Central memory CD8-positive, alpha-beta T cell (primary cell): ENCODE results near the gene REC114.
"Not testable (repeated sequence)": the region's sequence is repeated elsewhere in the genome, so short reads cannot be mapped to it uniquely, and the experiment has no call there.

Source experiments
- ATAC-seq: fragments of 150-1000 bp; cut with Tn5 transposase; replicated peaks from 2 replicates; pipeline ENCODE4 v1.10.0; 2022; ENCODE audit warnings: mild to moderate bottlenecking, moderate FRiP score, moderate number of reproducible peaks; ENCODE audit not compliant: poor library complexity, severe bottlenecking; ENCODE audit errors: extremely low read depth
- DNase-seq, 2 donors: peaks; one replicate each; pipeline ENCODE4 v3.0.0; 2021; ENCODE audit warnings: low spot score in 2 of 2
- H3K27ac Mint-ChIP-seq: one replicate; pipeline ENCODE4 v1.8.0; 2022; ENCODE audit warnings: low read depth, mild to moderate bottlenecking, moderate library complexity, mixed read lengths
- H3K27me3 Mint-ChIP-seq: one replicate; pipeline ENCODE4 v1.8.0; 2022; ENCODE audit warnings: mixed read lengths
- H3K36me3 Mint-ChIP-seq: one replicate; pipeline ENCODE4 v1.8.0; 2022; ENCODE audit warnings: mild to moderate bottlenecking, moderate library complexity, mixed read lengths; ENCODE audit not compliant: insufficient read depth
- H3K4me1 Mint-ChIP-seq: one replicate; pipeline ENCODE4 v1.8.0; 2022; ENCODE audit warnings: mixed read lengths
- H3K4me3 Mint-ChIP-seq: one replicate; pipeline ENCODE4 v1.8.0; 2022; ENCODE audit warnings: mild to moderate bottlenecking, moderate library complexity, mixed read lengths
- H3K9me3 Mint-ChIP-seq: one replicate; pipeline ENCODE4 v1.8.0; 2022; ENCODE audit warnings: mixed read lengths

The REC114 gene

DNA sequence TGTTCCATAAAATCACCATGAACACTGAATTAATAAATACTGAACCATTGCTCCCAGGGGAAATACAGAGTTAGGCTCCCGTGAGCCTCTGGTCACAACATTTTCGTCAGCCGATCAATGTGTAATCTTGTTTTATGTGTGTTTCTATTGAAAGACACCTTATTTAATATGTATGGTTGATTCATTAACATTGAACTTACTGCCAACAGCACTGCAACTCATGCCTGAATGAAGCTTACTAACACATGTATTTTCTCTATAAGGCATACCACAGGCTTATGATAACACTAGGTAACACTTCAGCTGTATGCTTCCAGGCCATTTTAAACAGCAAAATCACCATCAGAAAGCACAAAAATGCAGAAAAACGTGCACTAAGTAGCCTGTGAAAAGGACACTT lies 9.1 kb upstream of the REC114 start:
- Mint-ChIP-seq H3K9me3 (no peaks in the 10 kb centered on the region), H3K27ac (no peak overlapping the region), H3K4me3 (no peak overlapping the region), H3K36me3 (peaks cover 2% of the 10 kb centered on the region), H3K27me3 (peaks cover 56% of the 10 kb centered on the region), H3K4me1 (no peaks in the 10 kb centered on the region)
- DNase-seq (no peak), ATAC-seq (no peak)

DNA sequence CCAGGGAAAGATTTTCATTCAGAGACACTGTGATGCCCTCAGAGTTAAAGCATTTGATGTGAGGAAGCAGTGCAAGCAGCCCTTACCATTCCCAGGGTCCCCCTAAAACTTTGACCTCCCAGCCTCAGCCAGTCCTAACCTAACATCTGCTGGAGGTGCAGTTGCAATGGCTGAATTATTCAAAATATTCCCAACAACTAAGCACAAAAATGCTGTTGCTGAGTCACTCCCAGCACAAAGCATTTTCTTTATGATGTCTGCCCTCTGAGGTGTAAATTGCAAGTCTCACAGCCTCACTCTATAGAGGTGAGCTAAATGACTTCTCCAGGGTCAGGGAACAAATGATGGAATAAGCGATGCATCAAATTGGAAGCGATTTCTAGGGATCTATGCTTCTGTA lies 6.4 kb upstream of the REC114 start:
- H3K4me3 Mint-ChIP-seq = no peak overlapping the region
- H3K27me3 Mint-ChIP-seq = peaks cover 62% of the 10 kb centered on the region
- DNase-seq (no peak), ATAC-seq (no peak)
- H3K36me3 Mint-ChIP-seq = no peaks in the 10 kb centered on the region
- H3K4me1 Mint-ChIP-seq = no peaks in the 10 kb centered on the region
- H3K9me3 Mint-ChIP-seq = no peaks in the 10 kb centered on the region
- H3K27ac Mint-ChIP-seq = no peak overlapping the region

GRCh38 chr15:73437543-73438109 lies 5.3 kb upstream of the REC114 start:
- H3K4me1 Mint-ChIP-seq = no peaks in the 10 kb centered on the region
- H3K9me3 Mint-ChIP-seq = no peaks in the 10 kb centered on the region
- no peak for ATAC-seq
- no peak for DNase-seq
- H3K4me3 Mint-ChIP-seq = no peak overlapping the region
- no peaks in the 10 kb centered on the region for H3K36me3 Mint-ChIP-seq
- no peak overlapping the region for H3K27ac Mint-ChIP-seq
- H3K27me3 Mint-ChIP-seq = peaks cover 55% of the 10 kb centered on the region

GRCh38 chr15:73438651-73439050 lies 4.3 kb upstream of the REC114 start:
- Mint-ChIP-seq H3K9me3 (no peaks in the 10 kb centered on the region), H3K27me3 (peaks cover 47% of the 10 kb centered on the region), H3K36me3 (no peaks in the 10 kb centered on the region), H3K4me1 (no peaks in the 10 kb centered on the region), H3K27ac (no peak overlapping the region), H3K4me3 (no peak overlapping the region)
- ATAC-seq = no peak
- no peak for DNase-seq

DNA sequence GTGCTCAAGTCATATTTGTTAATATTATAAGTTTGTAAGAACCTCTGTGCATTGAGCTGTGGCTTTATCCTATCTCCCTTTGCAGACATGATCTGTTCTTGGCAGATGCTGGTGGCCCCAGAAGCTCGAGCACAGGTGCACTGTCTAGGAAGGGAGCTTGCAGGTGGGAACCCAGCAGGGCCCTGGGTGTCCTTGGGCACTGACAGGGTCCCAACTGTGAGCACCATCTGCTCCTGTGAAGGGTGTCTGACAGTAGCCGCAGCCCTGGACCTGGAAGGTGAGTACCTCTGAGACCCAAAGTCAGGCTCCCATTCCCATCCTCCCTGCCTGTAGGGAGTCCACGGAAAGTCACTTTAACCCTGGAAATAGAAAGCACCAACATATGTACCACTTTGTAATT lies 2.4 kb upstream of the REC114 start:
- Mint-ChIP-seq H3K27me3 (peaks cover 38% of the 10 kb centered on the region), H3K36me3 (no peaks in the 10 kb centered on the region), H3K9me3 (no peaks in the 10 kb centered on the region), H3K4me3 (no peak overlapping the region), H3K27ac (no peak overlapping the region), H3K4me1 (no peaks in the 10 kb centered on the region)
- DNase-seq (no peak), ATAC-seq (no peak)

- no peak for ATAC-seq
- H3K9me3 Mint-ChIP-seq = peaks cover 6% of the 10 kb centered on the region
- peaks cover 10% of the 10 kb centered on the region for H3K4me1 Mint-ChIP-seq
- H3K36me3 Mint-ChIP-seq = no peaks in the 10 kb centered on the region
- DNase-seq = no peak
- peaks cover 26% of the 10 kb centered on the region for H3K27me3 Mint-ChIP-seq
- no peak overlapping the region for H3K4me3 Mint-ChIP-seq
- no peak overlapping the region for H3K27ac Mint-ChIP-seq
These were observed 543 bp upstream of the REC114 start for GRCh38 chr15:73442421-73442820.

DNA sequence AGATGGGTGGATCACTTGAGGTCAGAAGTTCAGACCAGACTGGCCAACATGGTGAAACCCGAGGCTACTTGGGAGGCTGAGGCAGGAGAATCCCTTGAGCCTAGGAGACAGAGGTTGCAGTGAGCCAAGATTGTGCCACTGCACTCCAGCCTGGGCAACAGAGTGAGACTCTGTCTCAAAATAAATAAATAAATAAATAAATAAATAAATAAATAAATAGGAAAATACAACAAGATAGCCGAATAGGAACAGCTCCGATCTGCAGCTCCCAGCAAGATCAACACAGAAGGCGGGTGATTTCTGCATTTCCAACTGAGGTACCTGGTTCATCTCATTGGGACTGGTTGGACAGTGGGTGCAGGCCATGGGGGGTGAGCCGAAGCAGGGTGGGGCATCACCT lies 4.5 kb downstream of the REC114 start:
- Mint-ChIP-seq H3K9me3 (peaks cover 25% of the 10 kb centered on the region), H3K4me1 (peaks cover 19% of the 10 kb centered on the region)
- not testable (repeated sequence) for H3K27me3 Mint-ChIP-seq, ATAC-seq, H3K36me3 Mint-ChIP-seq, H3K27ac Mint-ChIP-seq, DNase-seq, H3K4me3 Mint-ChIP-seq

GRCh38 chr15:73448158-73448758 lies 5.3 kb downstream of the REC114 start:
- Mint-ChIP-seq H3K9me3 (peaks cover 25% of the 10 kb centered on the region), H3K4me1 (peaks cover 19% of the 10 kb centered on the region)
- DNase-seq, H3K4me3 Mint-ChIP-seq, H3K27me3 Mint-ChIP-seq, H3K36me3 Mint-ChIP-seq, H3K27ac Mint-ChIP-seq: not testable (repeated sequence)
- ATAC-seq = peak; percentile 32

DNA sequence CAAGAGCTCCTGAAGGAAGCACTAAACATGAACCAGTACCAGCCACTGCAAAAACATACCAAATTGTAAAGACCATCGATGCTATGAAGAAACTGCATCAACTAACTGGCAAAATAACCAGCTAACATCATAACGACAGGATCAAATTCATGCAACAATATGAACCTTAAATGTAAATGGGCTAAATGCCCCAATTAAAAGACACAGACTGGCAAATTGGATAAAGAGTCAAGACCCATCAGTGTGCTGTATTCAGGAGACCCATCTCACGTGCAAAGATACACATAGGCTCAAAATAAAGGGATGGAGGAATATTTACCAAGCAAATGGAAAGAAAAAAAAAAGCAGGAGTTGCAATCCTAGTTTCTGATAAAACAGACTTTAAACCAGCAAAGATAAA lies 7.0 kb downstream of the REC114 start:
- Mint-ChIP-seq H3K4me1 (peaks cover 19% of the 10 kb centered on the region), H3K9me3 (peaks cover 25% of the 10 kb centered on the region)
- not testable (repeated sequence) for ATAC-seq, H3K4me3 Mint-ChIP-seq, H3K36me3 Mint-ChIP-seq, H3K27me3 Mint-ChIP-seq, DNase-seq, H3K27ac Mint-ChIP-seq

GRCh38 chr15:73454096-73454495 lies 11.1 kb downstream of the REC114 start:
- H3K27me3 Mint-ChIP-seq = peaks cover 9% of the 10 kb centered on the region
- ATAC-seq (no peak), DNase-seq (no peak)
- H3K4me3 Mint-ChIP-seq = no peak overlapping the region
- peaks cover 2% of the 10 kb centered on the region for H3K36me3 Mint-ChIP-seq
- H3K4me1 Mint-ChIP-seq = no peaks in the 10 kb centered on the region
- H3K9me3 Mint-ChIP-seq = peaks cover 18% of the 10 kb centered on the region
- H3K27ac Mint-ChIP-seq = no peak overlapping the region

DNA sequence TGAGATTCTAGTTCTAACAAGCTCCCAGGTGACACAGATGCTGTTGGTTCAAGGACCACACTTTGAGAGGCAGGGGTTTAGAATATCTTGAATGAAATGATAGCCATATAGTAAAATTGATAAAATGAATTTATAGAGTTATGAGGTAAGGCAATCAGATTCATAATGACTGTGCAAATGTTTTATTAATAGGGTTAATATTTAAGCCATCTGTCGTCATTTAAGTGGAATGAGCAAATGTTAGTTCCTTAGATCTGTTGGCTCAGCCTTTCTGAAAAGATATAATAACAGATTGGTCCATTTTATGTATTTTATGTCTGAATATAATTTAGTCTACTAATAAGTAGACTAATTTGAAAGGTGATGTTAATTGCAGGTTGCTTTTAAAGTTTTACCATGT lies 12.9 kb downstream of the REC114 start:
- ATAC-seq (no peak), DNase-seq (no peak)
- Mint-ChIP-seq H3K4me1 (no peaks in the 10 kb centered on the region), H3K36me3 (peaks cover 2% of the 10 kb centered on the region), H3K27me3 (peaks cover 9% of the 10 kb centered on the region), H3K4me3 (no peak overlapping the region), H3K27ac (no peak overlapping the region), H3K9me3 (peaks cover 3% of the 10 kb centered on the region)

- Mint-ChIP-seq H3K27me3 (peaks cover 9% of the 10 kb centered on the region), H3K4me3 (no peak overlapping the region), H3K9me3 (no peaks in the 10 kb centered on the region), H3K4me1 (no peaks in the 10 kb centered on the region), H3K27ac (no peak overlapping the region), H3K36me3 (no peaks in the 10 kb centered on the region)
- ATAC-seq (no peak), DNase-seq (no peak)
These were observed 14.4 kb downstream of the REC114 start for GRCh38 chr15:73457334-73457733.

- Mint-ChIP-seq H3K36me3 (no peaks in the 10 kb centered on the region), H3K27me3 (peaks cover 30% of the 10 kb centered on the region), H3K9me3 (no peaks in the 10 kb centered on the region), H3K27ac (no peak overlapping the region), H3K4me3 (no peak overlapping the region), H3K4me1 (no peaks in the 10 kb centered on the region)
- ATAC-seq (no peak), DNase-seq (no peak)
These were observed 17.7 kb downstream of the REC114 start for GRCh38 chr15:73460662-73461061.
